Caco-2 (cell line): Measurements from ENCODE around the gene PACS1. TPM values are rescaled to one million over a fixed set of nuclear protein-coding genes. Genes with fewer than 3 reads are reported as not detected.

Experiments
- BruUV-seq: library from RNA; stranded (reverse); fragments of 400-500 nt; replicated peaks from 2 replicates; lab custom pipeline; 2021; lab: Mats Ljungman, UMichigan
- CTCF ChIA-PET: fragments of 300-600 bp; sonication (Branson Sonifier 250); formaldehyde crosslinking; loops from one replicate; lab custom pipeline; 2022; ENCODE audit warnings: antibody characterized with exemption; lab: Charles Lee
- POLR2A ChIA-PET: fragments of 300-600 bp; sonication (Branson Sonifier 250); formaldehyde crosslinking; loops from one replicate; lab custom pipeline; 2022; ENCODE audit warnings: antibody characterized with exemption; lab: Charles Lee
- DNase-seq, 2 experiments: peaks; one replicate each; pipeline versions ENCODE4 v3.0.0 to v3.0.0-alpha.2; 2020 to 2022
- H3K27me3 ChIP-seq: replicated peaks from 2 replicates; pipeline ENCODE4 v1.6.0; 2011; ENCODE audit warnings: low read length; ENCODE audit not compliant: control insufficient read depth, insufficient read depth
- H3K36me3 ChIP-seq: 2 replicates; pipeline ENCODE4 v1.5.1; 2011; ENCODE audit warnings: low read length; ENCODE audit not compliant: control insufficient read depth, insufficient read depth
- H3K4me1 ChIP-seq: fragments of 250-450 bp; sonication (Bioruptor Pico); 2 replicates; pipeline ENCODE4 v1.5.1; 2020; ENCODE audit warnings: mild to moderate bottlenecking
- H3K4me3 ChIP-seq: 2 replicates; pipeline ENCODE4 v1.5.1; 2011; ENCODE audit warnings: low read depth, mild to moderate bottlenecking, control low read depth, low read length
- H3K9me3 ChIP-seq: fragments of 250-450 bp; sonication (Bioruptor Pico); 2 replicates; pipeline ENCODE4 v1.5.1; 2020; ENCODE audit warnings: mild to moderate bottlenecking, moderate library complexity
- H3K27ac Mint-ChIP-seq: one replicate; pipeline ENCODE4 v1.8.0; 2022; ENCODE audit warnings: mixed read lengths; ENCODE audit not compliant: unreplicated experiment
- H3K27me3 Mint-ChIP-seq: one replicate; pipeline ENCODE4 v1.8.0; 2022; ENCODE audit warnings: mixed read lengths; ENCODE audit not compliant: insufficient read depth, unreplicated experiment
- H3K36me3 Mint-ChIP-seq: one replicate; pipeline ENCODE4 v1.8.0; 2022; ENCODE audit warnings: mild to moderate bottlenecking, mixed read lengths; ENCODE audit not compliant: insufficient read depth, unreplicated experiment
- H3K4me1 Mint-ChIP-seq: one replicate; pipeline ENCODE4 v1.8.0; 2022; ENCODE audit warnings: low read depth, mixed read lengths; ENCODE audit not compliant: unreplicated experiment
- H3K4me3 Mint-ChIP-seq: one replicate; pipeline ENCODE4 v1.8.0; 2022; ENCODE audit warnings: mild to moderate bottlenecking, moderate library complexity, mixed read lengths; ENCODE audit not compliant: unreplicated experiment
- H3K9me3 Mint-ChIP-seq: one replicate; pipeline ENCODE4 v1.8.0; 2022; ENCODE audit warnings: mixed read lengths; ENCODE audit not compliant: unreplicated experiment
- intact Hi-C: fragments of 100-400 bp; cut with micrococcal nuclease; formaldehyde crosslinking; loops from one replicate; pipeline ENCODE4 v1.10.0; 2022; ENCODE audit not compliant: unreplicated experiment
- total RNA-seq: library from RNA; stranded (reverse); gene quantifications from 2 replicates; pipeline ENCODE4 v1.2.3, GENCODE V29; 2022
- TF ChIP-seq, protein P1 (sequence below), 2 experiments: fragments of 200-600 bp in 1 of 2; IDR thresholded peaks; 1 replicate in 1 of 2; 2 replicates in 1 of 2; pipeline versions ENCODE4 v1.5.1 to v1.8.0; 2011 to 2022; ENCODE audit warnings: antibody characterized with exemption in 1 of 2, control low read depth in 1 of 2, inconsistent platforms in 1 of 2, low read depth in 1 of 2, low read length in 1 of 2, mild to moderate bottlenecking in 1 of 2, moderate library complexity in 1 of 2; ENCODE audit not compliant: insufficient read depth in 1 of 2, severe bottlenecking in 1 of 2, unreplicated experiment in 1 of 2

The PACS1 gene
- total RNA-seq, 1 experiment from 2014 or later: 82.2 TPM

DNA sequence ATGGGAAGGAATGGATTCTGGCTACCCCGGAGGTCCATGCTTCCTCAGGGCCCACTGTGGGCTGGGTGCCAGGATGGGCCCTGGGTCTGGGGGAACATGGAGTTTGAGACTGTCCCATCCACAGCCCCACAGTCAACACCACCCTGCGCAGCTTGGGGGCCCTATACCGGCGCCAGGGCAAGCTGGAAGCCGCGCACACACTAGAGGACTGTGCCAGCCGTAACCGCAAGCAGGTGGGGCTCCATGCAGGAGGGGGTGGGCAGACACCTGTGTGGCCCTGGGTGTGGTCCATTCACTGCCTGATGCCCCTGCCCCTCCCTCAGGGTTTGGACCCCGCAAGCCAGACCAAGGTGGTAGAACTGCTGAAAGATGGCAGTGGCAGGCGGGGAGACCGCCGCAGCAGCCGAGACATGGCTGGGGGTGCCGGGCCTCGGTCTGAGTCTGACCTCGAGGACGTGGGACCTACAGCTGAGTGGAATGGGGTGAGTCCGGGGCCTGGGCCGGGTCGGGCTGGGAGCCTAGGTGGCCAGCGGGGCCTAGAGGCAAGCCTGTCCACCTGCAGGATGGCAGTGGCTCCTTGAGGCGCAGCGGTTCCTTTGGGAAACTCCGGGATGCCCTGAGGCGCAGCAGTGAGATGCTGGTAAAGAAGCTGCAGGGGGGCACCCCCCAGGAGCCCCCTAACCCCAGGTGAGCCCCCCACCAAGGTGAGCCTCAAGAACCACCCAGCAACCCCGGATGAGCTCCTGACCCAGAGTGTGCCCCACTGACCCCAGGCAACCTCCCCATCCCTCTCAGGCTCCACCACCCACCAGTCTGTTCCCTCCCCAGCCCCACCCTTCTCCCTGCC is 195.7 kb downstream of the PACS1 start:
- BruUV-seq: no TSS peak
- no peak overlapping the region for H3K4me3 Mint-ChIP-seq
- no peaks in the 10 kb centered on the region for H3K9me3 Mint-ChIP-seq
- H3K36me3 Mint-ChIP-seq: peaks cover 51% of the 10 kb centered on the region
- no peak overlapping the region for H3K27ac Mint-ChIP-seq
- ChIA-PET POLR2A (no interaction called here), CTCF (interaction anchor here (0.5 kb wide), 1 partner anchor 123 kb away, joined by 3 read pairs; no protein-coding TSS in a partner anchor)
- H3K27me3 ChIP-seq: no peaks in the 10 kb centered on the region
- no peak overlapping the region for H3K4me3 ChIP-seq
- H3K36me3 ChIP-seq: no peaks in the 10 kb centered on the region
- H3K4me1 ChIP-seq: no peaks in the 10 kb centered on the region
- H3K4me1 Mint-ChIP-seq: peaks cover 8% of the 10 kb centered on the region
- intact Hi-C loops: no loop called here
- TF ChIP-seq, protein P1, sequence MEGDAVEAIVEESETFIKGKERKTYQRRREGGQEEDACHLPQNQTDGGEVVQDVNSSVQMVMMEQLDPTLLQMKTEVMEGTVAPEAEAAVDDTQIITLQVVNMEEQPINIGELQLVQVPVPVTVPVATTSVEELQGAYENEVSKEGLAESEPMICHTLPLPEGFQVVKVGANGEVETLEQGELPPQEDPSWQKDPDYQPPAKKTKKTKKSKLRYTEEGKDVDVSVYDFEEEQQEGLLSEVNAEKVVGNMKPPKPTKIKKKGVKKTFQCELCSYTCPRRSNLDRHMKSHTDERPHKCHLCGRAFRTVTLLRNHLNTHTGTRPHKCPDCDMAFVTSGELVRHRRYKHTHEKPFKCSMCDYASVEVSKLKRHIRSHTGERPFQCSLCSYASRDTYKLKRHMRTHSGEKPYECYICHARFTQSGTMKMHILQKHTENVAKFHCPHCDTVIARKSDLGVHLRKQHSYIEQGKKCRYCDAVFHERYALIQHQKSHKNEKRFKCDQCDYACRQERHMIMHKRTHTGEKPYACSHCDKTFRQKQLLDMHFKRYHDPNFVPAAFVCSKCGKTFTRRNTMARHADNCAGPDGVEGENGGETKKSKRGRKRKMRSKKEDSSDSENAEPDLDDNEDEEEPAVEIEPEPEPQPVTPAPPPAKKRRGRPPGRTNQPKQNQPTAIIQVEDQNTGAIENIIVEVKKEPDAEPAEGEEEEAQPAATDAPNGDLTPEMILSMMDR (IDR thresholded peaks at IDR 0.05; ENCODE audit: insufficient read depth in 1 of 2, low read depth in 1 of 2, low read length in 1 of 2, severe bottlenecking in 1 of 2, unreplicated experiment in 1 of 2): no peak
- no peaks in the 10 kb centered on the region for H3K27me3 Mint-ChIP-seq
- H3K9me3 ChIP-seq: no peaks in the 10 kb centered on the region
- DNase-seq: no peak

DNA sequence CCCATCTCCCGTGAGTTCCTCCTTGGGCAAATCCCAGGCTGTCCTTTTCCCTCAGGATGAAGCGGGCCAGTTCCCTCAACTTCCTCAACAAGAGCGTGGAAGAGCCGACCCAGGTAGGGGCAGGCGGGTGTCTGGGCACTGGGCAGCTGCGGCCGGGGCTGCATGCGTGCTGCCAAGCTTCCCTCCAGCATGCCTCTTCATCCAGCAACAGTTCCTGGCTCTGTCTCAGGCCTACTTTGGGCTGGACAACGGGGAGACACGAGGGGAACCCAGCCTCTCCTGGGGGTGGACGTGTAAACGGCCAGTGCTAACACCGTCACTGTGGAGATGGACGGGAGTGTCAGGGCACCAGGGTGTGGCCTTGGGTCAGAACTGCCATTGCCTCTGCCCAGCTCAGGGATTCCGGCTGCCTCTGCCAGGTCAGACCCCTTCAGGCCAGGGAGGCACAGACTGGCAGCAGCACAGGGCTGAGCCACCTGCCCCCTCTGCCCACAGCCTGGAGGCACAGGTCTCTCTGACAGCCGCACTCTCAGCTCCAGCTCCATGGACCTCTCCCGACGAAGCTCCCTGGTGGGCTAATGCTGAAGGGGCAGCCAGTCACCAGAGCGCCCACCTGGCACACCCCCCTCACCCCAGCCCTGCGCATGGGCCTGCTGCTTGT is 196.4 kb downstream of the PACS1 start:
- CTCF ChIA-PET: interaction anchor here (0.6 kb wide), 1 partner anchor 23 kb away, joined by 3 read pairs; the partner anchor contains the start of gene YIF1A
- intact Hi-C loops: no loop called here

DNA sequence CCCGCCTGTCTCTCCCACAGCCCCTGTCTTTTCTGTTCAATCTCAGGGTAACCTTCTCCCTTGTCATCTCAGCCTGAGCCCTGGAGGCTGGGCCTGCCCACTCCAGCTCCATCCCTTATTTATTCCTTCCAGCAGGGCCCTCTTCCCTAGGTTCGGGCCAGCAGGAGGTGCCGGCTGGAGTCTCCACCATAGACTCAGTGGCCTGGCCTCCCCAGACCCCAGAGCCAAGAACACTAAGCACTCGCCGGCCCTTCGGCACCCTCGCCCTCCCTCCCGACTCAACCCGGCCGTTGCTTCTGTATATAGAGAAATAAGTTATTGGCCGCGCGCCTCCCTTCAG is 196.9 kb downstream of the PACS1 start:
- Histone ChIP-seq H3K27me3 (no peaks in the 10 kb centered on the region), H3K9me3 (no peaks in the 10 kb centered on the region), H3K4me3 (peak overlapping the region; percentile 74), H3K4me1 (no peaks in the 10 kb centered on the region), H3K36me3 (no peaks in the 10 kb centered on the region)
- Mint-ChIP-seq H3K27me3 (no peaks in the 10 kb centered on the region), H3K36me3 (peaks cover 48% of the 10 kb centered on the region), H3K9me3 (no peaks in the 10 kb centered on the region), H3K27ac (peak overlapping the region; percentile 87), H3K4me3 (peak overlapping the region; percentile 92), H3K4me1 (peaks cover 8% of the 10 kb centered on the region)
- POLR2A ChIA-PET: interaction anchor here (0.7 to 1.3 kb wide), 3 partner anchors 22 to 46 kb away, joined by 3 to 7 read pairs (median 3); partner anchors contain the start of gene YIF1A
- intact Hi-C loops: no loop called here
- TF ChIP-seq, protein P1 (IDR thresholded peaks at IDR 0.05; ENCODE audit: insufficient read depth in 1 of 2, low read depth in 1 of 2, low read length in 1 of 2, severe bottlenecking in 1 of 2, unreplicated experiment in 1 of 2): no peak
- no peak for DNase-seq
- CTCF ChIA-PET: interaction anchor here (0.6 to 1.4 kb wide), 4 partner anchors 22 to 69 kb away, joined by 3 to 7 read pairs (median 4); partner anchors contain the start of genes RIN1 and YIF1A
- no TSS peak for BruUV-seq

More for the DNA sequence above, 196.4 kb downstream of the PACS1 start:
- Histone ChIP-seq H3K27me3 (no peaks in the 10 kb centered on the region), H3K4me1 (no peaks in the 10 kb centered on the region), H3K4me3 (no peak overlapping the region), H3K36me3 (no peaks in the 10 kb centered on the region), H3K9me3 (no peaks in the 10 kb centered on the region)
- Mint-ChIP-seq H3K4me1 (peaks cover 8% of the 10 kb centered on the region), H3K9me3 (no peaks in the 10 kb centered on the region), H3K4me3 (peak overlapping the region; percentile 92), H3K27ac (peak overlapping the region; percentile 87), H3K27me3 (no peaks in the 10 kb centered on the region), H3K36me3 (peaks cover 48% of the 10 kb centered on the region)
- TF ChIP-seq, protein P1 (IDR thresholded peaks at IDR 0.05; ENCODE audit: insufficient read depth in 1 of 2, low read depth in 1 of 2, low read length in 1 of 2, severe bottlenecking in 1 of 2, unreplicated experiment in 1 of 2): no peak
- DNase-seq: no peak
- POLR2A ChIA-PET: interaction anchor here (1.1 kb wide), 1 partner anchor 46 kb away, joined by 3 read pairs; no protein-coding TSS in a partner anchor
- BruUV-seq: no TSS peak
